ENCODE data around the gene PHLDB1.

GRCh38 chr11:118666371-118666770 is 59.0 kb downstream of the PHLDB1 start:
- TF ChIP-seq CTCF (IDR thresholded peaks at IDR 0.05; ENCODE audit: borderline replicate concordance, extremely low read depth, low read length, poor library complexity, severe bottlenecking) (no peak), EZH2 (IDR thresholded peaks at IDR 0.05; ENCODE audit: borderline replicate concordance, low read depth, low read length, severe bottlenecking) (no peak)

All from DND-41 (cell line).